Dermis microvascular lymphatic vessel endothelial cell (primary cell): ENCODE measurements around the gene FOXD4. TPM values are rescaled to one million over a fixed set of nuclear protein-coding genes. Genes with fewer than 3 reads are reported as not detected.
"Not testable (repeated sequence)": the region's sequence is repeated elsewhere in the genome, so short reads cannot be mapped to it uniquely, and the experiment has no call there.

Source experiments
- DNase-seq, 2 donors: peaks; one replicate each; pipeline versions ENCODE4 v3.0.0 to v3.0.0-alpha.2; 2010; ENCODE audit warnings: low read depth in 2 of 2
- total RNA-seq: library from RNA; depleted of rRNA; stranded (reverse); fragments of >200 nt; gene quantifications from 2 replicates; pipeline ENCODE4 v1.2.1, GENCODE V29; 2014

The FOXD4 gene
- total RNA-seq, 1 donor from 2014 or later = 0.13 TPM

DNA sequence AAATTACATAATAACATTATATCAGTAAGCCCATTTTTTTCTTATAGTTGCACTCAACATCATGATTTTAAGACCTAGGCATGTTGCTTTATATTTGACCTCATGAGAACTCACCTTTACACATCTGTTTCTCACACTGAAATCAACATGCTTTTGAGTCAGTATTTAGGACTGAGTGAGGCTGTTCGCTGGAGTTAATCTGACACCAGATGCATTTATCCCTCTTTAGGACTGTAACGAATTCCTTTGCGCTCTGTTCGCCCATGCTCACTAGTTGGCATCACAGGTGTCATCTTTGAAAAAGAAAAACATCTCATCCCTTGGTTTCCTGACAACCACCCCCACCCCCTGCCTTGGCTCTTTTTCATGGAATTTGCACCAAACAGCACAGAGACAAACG lies 24.3 kb downstream of the FOXD4 start:
- not testable (repeated sequence) for DNase-seq

DNA sequence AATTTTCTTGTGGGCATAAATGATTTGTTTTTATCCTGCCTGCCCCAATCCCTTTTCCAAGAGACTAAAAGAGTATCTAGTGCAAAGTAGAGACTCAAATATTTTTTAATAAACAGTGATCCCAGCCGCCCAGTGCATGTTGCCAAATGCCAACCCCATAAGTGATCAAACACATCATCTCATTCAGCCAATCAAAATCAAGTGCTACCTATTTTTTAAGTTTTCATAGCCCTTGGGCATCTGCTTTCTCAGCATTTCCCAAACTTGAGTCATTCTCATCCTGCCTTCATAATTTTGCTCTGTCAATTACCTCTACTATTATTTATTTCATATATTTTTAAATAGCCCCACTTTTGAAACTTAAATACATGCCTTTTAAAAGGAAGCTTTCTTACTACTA lies 27.4 kb downstream of the FOXD4 start:
- not testable (repeated sequence) for DNase-seq

DNA sequence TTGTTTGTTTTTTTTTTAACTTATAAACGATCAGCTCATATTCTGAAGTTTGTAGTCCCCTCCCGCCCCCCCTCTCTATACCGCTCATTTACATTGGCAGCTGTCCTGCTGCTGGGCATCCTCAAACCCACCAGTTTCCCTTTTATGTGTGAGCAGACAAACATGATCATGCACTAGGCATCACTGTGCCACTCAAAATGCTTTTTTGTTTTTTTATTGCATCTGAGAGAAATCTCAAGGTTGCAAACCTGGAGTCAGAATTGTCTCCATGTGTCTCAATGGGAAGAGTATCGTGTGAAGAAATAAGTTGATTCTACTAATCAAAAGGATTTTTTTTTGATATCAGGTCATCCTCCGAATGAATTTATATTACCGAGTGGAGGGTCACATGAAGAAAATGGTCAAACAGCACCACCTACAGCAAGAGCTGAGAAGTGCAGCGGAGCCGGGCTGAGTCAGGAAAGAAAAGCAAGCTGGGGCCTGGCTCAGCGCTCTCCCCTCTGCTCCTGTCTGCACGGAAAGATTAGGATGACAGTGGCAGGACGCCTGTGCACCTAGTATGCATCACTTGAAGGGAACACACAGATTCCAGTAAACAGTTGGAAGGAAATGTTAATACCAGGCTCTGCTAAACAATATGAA lies 29.7 kb downstream of the FOXD4 start:
- DNase-seq = not testable (repeated sequence)

DNA sequence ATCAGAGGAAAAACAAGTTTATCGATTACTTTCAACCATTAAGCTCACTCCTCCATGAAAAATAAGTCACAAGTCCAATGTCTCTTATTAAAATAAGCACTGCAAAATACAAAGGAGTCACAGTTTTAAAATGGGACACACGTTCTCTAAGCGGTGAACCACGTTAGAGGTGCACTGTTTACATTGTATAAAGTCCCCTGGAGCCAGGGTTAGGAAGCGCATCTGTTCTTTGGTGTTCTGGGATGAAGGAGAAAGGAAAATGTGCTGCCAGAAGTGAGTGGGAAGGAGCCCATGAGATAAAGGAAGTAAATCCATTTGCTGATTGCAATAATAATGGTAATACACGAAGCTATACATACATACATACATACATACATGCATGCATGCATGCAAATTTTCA lies 30.4 kb downstream of the FOXD4 start:
- DNase-seq = not testable (repeated sequence)

DNA sequence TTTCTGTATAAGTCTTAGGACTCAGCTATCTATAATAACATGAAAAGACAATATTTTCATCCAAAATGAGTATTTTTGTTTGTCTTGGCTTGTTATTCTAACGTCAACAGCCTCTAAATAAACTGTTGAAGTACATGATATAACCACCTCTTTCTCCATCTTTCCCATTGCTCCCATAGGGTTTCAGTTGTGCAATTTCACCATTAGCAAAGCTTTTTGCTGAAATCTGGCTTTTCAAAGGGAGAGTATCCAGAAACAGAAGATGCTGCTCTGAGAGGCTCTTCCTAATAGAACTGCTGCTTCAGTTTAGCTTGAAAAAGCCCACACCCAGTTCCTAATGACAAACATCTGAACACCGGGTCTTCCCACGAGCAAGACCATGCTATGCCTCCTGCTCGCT lies 31.1 kb downstream of the FOXD4 start:
- DNase-seq = not testable (repeated sequence)

DNA sequence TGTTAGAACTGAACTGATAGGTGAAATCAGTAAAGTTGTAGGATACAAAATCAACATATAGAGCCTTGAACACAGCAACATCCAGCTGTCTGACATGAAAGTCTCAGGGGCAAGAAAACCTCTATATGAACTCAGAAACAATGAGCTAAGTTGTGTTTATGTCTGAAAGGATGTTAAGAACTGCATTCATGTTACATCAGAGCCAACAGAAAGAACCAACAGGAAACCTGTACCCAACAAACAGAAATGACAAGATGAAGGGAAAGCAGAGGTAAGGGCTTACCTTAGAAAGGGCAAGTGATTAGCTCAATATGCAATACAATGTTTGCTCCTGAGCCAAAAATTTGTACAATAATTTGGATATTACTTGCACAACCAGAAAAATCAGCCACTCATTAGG lies 31.5 kb downstream of the FOXD4 start:
- not testable (repeated sequence) for DNase-seq

DNA sequence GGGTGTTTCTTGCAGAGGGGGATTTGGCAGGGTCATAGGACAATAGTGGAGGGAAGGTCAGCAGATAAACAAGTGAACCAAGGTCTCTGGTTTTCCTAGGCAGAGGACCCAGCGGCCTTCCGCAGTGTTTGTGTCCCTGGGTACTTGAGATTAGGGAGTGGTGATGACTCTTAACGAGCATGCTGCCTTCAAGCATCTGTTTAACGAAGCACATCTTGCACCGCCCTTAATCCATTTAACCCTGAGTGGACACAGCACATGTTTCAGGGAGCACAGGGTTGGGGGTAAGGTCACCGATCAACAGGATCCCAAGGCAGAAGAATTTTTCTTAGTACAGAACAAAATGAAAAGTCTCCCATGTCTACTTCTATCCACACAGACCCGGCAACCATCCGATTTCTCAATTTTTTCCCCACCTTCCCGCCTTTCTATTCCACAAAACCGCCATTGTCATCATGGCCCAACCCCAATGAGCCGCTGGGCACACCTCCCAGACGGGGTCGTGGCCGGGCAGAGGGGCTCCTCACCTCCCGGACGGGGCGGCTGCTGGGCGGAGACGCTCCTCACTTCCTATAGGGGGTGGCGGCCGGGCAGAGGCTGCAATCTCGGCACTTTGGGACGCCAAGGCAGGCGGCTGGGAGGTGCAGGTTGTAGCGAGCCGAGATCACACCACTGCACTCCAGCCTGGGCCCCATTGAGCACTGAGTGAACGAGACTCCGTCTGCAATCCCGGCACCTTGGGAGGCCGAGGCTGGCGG lies 35.1 kb downstream of the FOXD4 start:
- not testable (repeated sequence) for DNase-seq

DNA sequence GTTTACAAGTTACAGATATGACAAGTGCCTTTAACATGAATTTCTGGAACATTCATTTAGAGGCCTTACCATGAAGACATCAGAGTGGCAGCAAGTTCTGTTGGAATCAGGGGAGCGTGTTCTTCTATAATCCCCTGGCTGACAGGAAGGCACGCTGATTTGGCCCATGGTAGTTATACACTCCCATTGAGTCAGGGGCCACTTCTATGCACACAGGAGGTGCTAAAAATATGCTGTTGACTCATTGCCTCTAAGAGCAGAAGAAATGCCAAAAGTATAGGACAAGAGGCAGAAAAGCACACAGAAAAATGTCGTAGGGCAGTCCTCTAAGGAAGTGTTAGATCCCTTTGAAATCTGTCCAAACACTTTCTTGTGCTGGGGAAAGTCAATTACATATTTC lies 39.9 kb downstream of the FOXD4 start:
- DNase-seq = not testable (repeated sequence)

DNA sequence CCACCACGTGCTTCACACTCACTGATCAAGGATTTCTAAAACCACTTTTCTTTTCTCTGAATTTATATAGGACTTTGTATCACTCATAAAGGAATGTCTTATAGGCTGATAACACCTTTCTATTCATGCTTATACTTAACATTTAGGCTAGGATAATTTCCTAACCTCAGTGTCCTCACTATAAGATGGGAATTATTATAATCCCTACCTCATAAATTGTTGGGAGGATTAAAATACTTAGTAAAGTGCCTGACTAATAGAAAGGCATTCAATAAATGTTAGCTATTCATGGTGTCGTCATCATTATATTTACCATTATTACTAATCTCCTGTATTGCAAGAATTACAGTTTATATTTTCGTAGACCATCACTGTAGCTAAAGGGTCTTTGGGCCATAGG lies 41.8 kb downstream of the FOXD4 start:
- DNase-seq = not testable (repeated sequence)

DNA sequence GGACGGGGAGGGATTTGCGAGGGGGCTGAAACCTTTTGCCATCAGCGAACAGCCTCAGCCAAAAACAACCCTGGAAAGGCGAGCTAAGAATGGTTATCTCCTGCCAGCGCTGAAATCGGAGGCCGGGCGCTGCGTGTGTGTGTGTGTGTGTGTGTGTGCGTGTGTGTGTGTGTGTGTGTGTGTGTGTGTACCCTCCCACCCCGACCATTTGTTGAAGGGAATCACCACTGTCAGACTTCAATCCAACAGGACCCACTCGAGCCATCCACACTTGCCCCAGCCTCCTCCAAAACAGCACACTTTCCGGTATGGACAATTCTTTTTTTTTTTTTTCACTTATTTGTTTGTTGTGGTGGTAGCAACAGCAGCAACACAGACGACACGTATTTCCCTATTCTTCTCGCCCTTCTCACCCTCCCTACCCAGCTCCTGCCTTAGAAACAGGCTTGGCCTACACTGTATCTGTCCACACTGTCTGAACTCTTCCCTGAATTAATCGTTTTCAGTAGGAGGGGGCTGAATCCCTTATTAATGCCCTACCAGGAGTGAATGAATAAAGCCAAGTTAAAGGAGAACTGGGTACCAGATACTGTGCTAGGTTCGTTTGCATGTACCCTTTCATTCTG lies 44.2 kb downstream of the FOXD4 start:
- DNase-seq = not testable (repeated sequence)

DNA sequence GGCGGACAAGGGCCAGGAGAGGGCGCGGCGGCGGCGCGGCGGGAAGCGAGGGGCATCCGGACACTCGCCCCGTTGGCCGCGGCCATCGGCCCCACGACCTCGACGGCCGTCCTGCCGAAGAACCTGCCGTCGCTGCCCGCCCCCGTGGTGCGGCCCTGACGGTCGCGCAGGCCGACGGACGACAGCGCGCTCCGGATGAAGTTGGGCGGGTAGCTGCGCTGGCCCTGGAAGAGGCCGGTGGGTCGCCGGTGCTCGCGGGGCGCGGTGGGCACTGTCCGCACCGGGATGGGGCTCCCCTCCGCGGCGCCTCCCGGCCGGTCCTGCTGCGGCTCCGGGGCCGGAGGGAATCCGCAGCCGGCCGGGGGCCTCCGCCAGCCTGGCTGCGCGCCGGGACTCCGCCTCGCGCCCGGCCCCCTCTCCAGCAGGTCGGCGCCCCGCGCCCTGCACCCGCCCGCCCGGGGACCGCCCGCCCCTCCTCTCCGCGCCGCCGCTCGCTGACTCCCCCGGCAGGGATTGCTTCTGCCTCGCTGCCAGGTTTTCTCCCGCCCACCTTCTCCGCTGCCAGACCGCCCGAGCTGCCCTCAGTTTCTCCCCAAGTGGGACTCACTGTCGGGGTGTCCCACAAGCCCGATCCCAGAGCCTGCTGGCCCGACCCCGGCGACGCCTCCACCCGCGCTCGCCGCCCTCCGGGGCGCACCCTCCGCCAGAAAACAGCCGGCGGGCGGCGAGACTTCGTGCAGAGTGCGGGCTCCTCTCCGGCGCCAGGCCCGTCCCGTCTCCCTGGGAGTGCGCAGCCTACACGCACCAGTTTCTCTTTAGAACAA lies 44.9 kb downstream of the FOXD4 start:
- DNase-seq = not testable (repeated sequence)

Other genes with a start within 250 kb of the FOXD4 start
- gene WASHC1, start 89.0 kb downstream of the FOXD4 start, total RNA-seq = 4.5 and 4.9 TPM in 2 replicates
- gene ZNG1A, start 60.6 kb upstream of the FOXD4 start, total RNA-seq = 18.2 and 21.1 TPM in 2 replicates
- 3.3 and 4.4 TPM in 2 replicates for gene DOCK8, start 96.4 kb upstream of the FOXD4 start, total RNA-seq